NCI-H345 treated with DMSO at 0.1 percent for 48 hours (cell line): ENCODE measurements around the gene MMP7.
"Not testable (repeated sequence)": the region's sequence is repeated elsewhere in the genome, so short reads cannot be mapped to it uniquely, and the experiment has no call there.

ENCODE experiments used
- DNase-seq: peaks from one replicate; lab custom pipeline; 2025; ENCODE audit not compliant: unreplicated experiment; lab: John Stamatoyannopoulos, UW

Gene MMP7

DNA sequence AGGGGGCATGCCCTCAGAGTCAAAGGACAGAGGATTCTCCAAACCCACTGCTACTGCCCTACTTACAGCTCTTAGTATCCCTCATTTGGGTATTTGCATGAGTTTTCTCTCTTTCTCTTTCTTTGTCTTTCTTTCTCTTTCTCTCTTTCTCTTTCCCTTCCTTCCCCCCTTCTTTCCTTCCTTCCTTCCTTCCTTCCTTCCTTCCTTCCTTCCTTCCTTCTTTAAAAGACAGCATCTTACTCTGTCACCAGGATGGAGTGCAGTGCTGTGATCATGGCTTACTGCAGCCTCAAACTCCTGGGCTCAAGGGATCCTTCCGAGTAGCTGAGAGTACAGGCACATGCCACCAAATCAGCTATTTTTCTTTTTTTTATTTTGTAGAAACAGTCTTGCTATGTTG, 14.0 kb upstream of the MMP7 start:
- DNase-seq, result no peak

GRCh38 chr11:102539567-102539966, 9.0 kb upstream of the MMP7 start:
- no peak for DNase-seq

GRCh38 chr11:102538932-102539331, 8.4 kb upstream of the MMP7 start:
- DNase-seq, result no peak

DNA sequence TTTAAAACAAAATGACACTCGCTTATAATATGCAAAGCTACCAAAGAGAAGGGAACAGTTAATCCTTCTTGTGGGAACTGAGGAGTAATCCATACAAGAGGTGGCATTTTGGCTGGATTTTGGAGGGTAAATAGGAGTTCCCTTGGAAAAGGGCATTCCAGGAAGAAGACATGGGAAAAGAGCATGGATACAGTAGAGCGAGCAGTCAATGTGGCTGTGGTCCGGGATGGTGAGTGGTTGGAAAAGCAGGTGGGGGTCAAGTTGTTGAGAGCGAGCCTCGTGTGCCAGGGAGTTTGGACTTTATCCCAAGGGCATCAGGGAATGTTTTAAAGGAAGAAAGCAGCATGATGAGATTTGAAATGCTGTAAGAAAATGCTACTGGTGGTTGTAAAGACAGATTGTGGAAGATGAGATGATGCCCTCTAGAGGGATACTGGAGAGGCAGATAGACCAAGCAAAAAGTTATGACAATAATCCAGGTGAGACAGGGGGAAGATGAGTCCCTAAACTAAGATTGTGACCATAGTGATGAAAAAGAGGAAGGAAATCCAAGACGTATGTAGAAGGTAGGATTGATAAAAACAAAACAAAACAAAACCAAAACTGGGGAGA, 3.8 kb upstream of the MMP7 start:
- DNase-seq, result no peak

DNA sequence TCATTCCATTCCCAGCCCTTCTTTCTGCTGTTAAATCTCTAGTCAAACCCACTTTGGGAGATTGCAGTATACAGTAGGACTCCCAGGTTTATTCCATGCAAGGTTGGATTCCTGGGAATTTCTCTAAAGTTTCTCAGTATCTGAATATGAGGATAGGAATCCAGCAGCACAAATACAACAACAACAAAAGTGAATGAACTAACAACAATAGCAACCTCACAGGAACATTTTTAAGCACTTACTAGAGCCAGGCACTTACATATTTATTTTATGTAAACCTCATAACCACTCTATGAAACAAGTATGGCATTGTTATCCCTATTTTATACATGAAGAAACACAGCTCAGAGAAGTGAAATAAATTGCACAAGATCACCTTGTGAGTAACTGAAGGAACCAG, 1.9 kb downstream of the MMP7 start:
- no peak for DNase-seq

- DNase-seq, result no peak
These were observed 2.9 kb downstream of the MMP7 start for GRCh38 chr11:102527684-102528083.

DNA sequence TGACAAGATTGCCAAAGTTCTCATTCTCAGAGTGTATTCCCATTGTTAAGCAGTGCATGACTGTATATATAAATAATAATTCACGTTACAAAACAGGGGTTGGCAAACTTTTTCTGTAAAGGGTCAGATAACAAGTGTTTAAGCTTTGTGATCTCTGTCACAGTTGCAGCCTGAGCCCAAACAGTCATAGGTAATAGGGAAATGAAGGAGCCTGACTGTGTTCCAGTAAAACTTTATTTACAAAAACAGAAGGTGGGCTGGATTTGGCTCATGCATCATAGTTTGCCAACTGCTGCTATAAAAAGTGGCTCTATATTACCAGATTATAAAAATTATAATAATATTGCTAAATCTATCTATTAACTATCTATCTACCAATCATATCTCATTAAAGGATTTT, 3.5 kb downstream of the MMP7 start:
- no peak for DNase-seq

GRCh38 chr11:102523887-102524286, 6.7 kb downstream of the MMP7 start:
- no peak for DNase-seq

- no peak for DNase-seq
These were observed 7.4 kb downstream of the MMP7 start for GRCh38 chr11:102523189-102523570.

- no peak for DNase-seq
These were observed 8.0 kb downstream of the MMP7 start for GRCh38 chr11:102522312-102523188.

DNA sequence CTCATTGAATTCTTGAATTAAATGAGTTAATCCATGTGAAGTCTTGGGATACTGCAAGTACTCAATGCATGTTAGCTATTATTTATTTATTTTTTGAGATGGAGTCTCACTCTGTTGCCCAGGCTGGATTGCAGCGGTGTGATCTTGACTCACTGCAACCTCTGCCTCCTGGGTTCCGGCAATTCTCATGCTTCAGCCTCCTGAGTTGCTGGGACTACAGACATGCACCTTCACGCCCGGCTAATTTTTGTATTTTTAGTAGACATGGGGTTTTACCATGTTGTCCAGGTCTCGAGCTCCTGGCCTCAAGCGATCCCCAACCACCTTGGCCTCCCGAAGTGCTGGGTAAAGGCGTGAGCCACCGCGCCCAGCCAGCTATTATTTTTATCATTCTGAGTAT, 9.4 kb downstream of the MMP7 start:
- DNase-seq, result no peak

- no peak for DNase-seq
These were observed 10.0 kb downstream of the MMP7 start for GRCh38 chr11:102520514-102520913.

GRCh38 chr11:102518296-102519094, 12.1 kb downstream of the MMP7 start:
- no peak for DNase-seq

DNA sequence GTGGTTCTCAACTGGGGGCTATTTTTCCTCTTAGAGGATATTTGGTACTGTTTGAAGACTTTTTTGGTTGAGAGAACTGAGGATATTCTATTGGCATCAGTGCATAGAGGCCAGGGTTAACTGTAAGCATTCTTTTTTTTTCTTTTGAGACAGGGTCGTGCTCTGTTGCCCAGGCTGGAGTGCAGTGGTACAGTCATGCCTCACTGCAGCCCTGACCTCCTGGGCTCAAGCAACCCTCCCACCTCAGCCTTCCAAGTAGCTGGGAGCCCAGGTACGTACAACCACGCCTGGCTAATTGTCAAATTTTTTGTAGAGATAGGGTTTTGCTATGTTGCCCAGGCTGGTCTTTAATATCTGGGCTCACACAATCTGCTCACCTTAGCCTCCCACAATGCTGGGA, 12.9 kb downstream of the MMP7 start:
- DNase-seq, result no peak

DNA sequence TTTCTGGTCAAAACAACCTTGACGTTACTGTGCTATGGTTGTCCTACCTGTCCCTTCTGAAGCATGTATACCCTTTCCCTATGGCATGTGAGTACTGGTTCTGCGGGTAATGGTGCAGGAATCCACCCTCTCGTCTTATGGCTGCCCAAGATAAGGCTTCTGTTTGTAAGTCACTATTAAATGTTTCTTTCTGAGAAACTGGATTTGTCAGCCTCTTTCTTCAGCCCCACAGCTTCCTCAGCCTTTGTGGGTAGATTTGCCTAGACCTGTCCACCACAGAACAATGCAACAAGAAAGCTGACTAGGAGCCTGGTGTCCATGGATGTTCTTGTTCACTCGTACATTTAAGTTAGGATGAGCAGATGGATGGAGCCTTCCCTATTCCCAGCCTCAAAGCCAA, 14.4 kb downstream of the MMP7 start:
- DNase-seq, result no peak

DNA sequence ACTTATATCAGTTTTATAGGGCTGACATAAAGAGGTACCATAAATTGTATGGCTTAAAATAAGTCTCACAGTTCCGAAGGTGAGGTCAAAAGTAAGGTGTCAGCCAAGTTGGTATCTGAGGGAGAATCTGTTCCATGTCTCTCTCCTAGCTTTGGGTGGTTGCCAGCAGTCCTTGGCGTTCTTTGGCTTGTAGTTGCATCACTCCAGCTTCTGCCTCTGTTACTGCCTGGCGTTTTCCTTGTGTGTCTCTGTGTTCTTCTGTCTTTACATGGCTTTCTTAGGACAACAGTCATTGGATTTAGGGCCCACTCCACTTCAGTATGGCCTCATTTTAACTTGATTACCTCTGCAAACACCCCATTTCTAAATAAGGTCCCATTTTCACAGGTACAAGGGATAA, 16.7 kb downstream of the MMP7 start:
- DNase-seq, result no peak

- DNase-seq, result no peak
These were observed 20.0 kb downstream of the MMP7 start for GRCh38 chr11:102510439-102511135.

- not testable (repeated sequence) for DNase-seq
These were observed 27.7 kb downstream of the MMP7 start for GRCh38 chr11:102502831-102503230.

DNA sequence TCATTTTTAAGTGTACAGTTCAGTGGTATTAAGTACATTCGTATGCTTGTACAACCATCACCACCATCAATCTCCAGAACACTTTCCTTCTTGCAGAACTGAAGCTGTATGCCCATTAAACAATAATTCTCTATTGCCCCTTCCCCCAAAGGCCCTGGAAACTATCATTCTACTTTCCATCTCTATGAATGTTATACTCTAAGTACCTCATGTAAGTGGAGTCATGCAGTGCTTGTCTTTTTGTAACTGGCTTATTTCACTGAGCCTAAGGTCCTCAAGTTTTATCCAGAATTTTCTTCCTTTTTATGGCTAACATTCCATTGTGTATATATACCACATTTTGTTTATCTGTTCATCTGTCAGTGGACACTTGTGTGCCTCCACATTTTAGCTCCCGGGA, 29.7 kb downstream of the MMP7 start:
- DNase-seq, result no peak

DNA sequence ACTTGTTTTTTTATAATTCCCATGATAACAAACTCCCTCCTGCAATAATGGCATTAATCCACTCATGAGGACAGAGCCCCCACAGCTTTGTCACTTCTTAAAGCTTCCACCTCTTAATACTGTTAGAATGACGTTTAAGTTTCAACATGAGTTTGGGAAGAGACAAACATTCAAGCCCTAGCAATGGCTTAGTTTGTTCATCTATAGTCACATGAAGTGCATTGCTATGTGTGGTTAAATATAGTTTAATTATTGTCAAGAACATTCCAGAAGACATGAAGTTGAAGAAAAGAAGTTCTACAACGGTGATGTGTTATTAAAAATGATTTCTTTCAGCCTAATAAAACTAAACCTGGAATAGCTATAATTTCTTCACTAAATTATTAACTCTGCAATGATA, 30.6 kb downstream of the MMP7 start:
- DNase-seq, result no peak

DNA sequence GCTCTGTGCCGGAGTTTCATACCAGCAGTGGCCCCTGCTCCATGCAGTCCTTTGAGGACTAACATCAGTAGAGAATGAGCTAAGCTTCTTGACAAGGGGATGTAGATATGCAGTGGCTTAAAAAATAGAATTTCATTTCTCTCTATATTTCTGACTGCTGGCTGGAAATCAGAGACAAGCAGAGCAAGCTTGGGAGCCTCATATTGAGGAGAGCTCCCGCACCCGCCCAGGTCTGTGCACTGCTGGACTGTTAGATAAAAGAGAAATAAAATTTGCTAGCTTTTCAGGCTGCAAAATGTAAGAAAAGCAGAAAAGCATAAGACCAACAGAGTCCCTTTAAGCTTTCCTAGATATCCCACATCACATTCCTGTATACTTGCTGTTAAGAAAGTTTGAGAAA, 31.4 kb downstream of the MMP7 start:
- no peak for DNase-seq
